Stomach (tissue), 4 donors: Measurements from ENCODE around the gene PSAT1.

Experiments used
- EP300 ChIP-seq: sonication (generic); formaldehyde crosslinking; IDR thresholded peaks from one replicate; pipeline ENCODE4 v1.6.1; 2017; ENCODE audit warnings: antibody characterized with exemption
- POLR2A ChIP-seq, 4 donors: fragments of 450-650 bp; IDR thresholded peaks; one replicate each; pipeline ENCODE4 v1.6.1; 2016; ENCODE audit warnings: antibody characterized with exemption in 4 of 4, control low read depth in 2 of 4, mild to moderate bottlenecking in 1 of 4, moderate library complexity in 1 of 4
- TF ChIP-seq, protein P1 (sequence below), 7 experiments: fragments of 450-650 bp in 4 of 7; fragments of 200-600 bp in 3 of 7; sonication (generic) in 3 of 7; IDR thresholded peaks; one replicate each; pipeline ENCODE4 v1.5.1; 2016 to 2019; ENCODE audit warnings: antibody characterized with exemption in 7 of 7, control low read depth in 2 of 7, mild to moderate bottlenecking in 1 of 7

- TF ChIP-seq, protein P1, sequence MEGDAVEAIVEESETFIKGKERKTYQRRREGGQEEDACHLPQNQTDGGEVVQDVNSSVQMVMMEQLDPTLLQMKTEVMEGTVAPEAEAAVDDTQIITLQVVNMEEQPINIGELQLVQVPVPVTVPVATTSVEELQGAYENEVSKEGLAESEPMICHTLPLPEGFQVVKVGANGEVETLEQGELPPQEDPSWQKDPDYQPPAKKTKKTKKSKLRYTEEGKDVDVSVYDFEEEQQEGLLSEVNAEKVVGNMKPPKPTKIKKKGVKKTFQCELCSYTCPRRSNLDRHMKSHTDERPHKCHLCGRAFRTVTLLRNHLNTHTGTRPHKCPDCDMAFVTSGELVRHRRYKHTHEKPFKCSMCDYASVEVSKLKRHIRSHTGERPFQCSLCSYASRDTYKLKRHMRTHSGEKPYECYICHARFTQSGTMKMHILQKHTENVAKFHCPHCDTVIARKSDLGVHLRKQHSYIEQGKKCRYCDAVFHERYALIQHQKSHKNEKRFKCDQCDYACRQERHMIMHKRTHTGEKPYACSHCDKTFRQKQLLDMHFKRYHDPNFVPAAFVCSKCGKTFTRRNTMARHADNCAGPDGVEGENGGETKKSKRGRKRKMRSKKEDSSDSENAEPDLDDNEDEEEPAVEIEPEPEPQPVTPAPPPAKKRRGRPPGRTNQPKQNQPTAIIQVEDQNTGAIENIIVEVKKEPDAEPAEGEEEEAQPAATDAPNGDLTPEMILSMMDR (IDR thresholded peaks at IDR 0.05): no peak
- TF ChIP-seq EP300 (no peak), POLR2A (IDR thresholded peaks at IDR 0.05) (no peak)
Observed at GRCh38 chr9:78321505-78321904, 24.6 kb downstream of the PSAT1 start.
